Hepatocyte (in vitro differentiated cells): ENCODE results near the gene CEACAM16.

Experiments used
- EZH2 ChIP-seq: fragments of 200-600 bp; sonication (generic); IDR thresholded peaks from 2 replicates; pipeline ENCODE4 v1.6.1; 2016; ENCODE audit warnings: antibody characterized with exemption, mild to moderate bottlenecking, borderline replicate concordance
- TF ChIP-seq, protein P1 (sequence below): fragments of 200-600 bp; sonication (generic); IDR thresholded peaks from 2 replicates; pipeline ENCODE4 v1.5.1; 2016; ENCODE audit warnings: antibody characterized with exemption, mild to moderate bottlenecking; ENCODE audit not compliant: poor library complexity

GRCh38 chr19:44737238-44738071 lies 38.5 kb downstream of the CEACAM16 start:
- TF ChIP-seq, protein P1, sequence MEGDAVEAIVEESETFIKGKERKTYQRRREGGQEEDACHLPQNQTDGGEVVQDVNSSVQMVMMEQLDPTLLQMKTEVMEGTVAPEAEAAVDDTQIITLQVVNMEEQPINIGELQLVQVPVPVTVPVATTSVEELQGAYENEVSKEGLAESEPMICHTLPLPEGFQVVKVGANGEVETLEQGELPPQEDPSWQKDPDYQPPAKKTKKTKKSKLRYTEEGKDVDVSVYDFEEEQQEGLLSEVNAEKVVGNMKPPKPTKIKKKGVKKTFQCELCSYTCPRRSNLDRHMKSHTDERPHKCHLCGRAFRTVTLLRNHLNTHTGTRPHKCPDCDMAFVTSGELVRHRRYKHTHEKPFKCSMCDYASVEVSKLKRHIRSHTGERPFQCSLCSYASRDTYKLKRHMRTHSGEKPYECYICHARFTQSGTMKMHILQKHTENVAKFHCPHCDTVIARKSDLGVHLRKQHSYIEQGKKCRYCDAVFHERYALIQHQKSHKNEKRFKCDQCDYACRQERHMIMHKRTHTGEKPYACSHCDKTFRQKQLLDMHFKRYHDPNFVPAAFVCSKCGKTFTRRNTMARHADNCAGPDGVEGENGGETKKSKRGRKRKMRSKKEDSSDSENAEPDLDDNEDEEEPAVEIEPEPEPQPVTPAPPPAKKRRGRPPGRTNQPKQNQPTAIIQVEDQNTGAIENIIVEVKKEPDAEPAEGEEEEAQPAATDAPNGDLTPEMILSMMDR, result no peak
- no peak for TF ChIP-seq EZH2
